Inflammatory macrophage (primary cell): ENCODE data around the gene VOPP1.

Experiments used
- DNase-seq, 2 donors: peaks; one replicate each; pipeline ENCODE4 v3.0.0-alpha.2; 2020 to 2022

VOPP1 gene

GRCh38 chr7:55576753-55577152 lies 4.5 kb upstream of the VOPP1 start:
- DNase-seq, result no peak

GRCh38 chr7:55575733-55576132 lies 3.4 kb upstream of the VOPP1 start:
- no peak for DNase-seq

DNA sequence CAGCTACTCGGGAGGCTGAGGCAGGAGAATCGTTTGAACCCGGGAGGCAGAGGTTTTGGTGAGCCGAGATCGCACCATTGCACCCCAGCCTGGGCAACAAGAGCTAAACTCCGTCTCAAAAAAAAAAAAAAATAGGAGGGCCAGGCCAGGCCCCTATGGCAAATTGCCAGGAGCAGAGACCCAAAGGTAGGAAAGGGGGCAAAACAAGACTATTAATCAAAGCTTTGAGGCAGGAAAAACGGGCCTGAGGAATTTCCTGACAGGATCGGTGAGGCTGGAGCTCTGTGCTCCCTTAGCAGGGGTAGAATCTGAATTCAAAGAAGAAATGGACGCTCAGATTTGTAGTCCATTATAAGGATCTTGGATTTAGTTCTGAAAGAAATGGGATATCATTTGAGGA lies 2.8 kb upstream of the VOPP1 start:
- no peak for DNase-seq

GRCh38 chr7:55574051-55574717 lies 1.9 kb upstream of the VOPP1 start:
- DNase-seq, result peak; percentile 51 to 63

GRCh38 chr7:55573234-55573900 lies 1.1 kb upstream of the VOPP1 start:
- DNase-seq, result no peak

DNA sequence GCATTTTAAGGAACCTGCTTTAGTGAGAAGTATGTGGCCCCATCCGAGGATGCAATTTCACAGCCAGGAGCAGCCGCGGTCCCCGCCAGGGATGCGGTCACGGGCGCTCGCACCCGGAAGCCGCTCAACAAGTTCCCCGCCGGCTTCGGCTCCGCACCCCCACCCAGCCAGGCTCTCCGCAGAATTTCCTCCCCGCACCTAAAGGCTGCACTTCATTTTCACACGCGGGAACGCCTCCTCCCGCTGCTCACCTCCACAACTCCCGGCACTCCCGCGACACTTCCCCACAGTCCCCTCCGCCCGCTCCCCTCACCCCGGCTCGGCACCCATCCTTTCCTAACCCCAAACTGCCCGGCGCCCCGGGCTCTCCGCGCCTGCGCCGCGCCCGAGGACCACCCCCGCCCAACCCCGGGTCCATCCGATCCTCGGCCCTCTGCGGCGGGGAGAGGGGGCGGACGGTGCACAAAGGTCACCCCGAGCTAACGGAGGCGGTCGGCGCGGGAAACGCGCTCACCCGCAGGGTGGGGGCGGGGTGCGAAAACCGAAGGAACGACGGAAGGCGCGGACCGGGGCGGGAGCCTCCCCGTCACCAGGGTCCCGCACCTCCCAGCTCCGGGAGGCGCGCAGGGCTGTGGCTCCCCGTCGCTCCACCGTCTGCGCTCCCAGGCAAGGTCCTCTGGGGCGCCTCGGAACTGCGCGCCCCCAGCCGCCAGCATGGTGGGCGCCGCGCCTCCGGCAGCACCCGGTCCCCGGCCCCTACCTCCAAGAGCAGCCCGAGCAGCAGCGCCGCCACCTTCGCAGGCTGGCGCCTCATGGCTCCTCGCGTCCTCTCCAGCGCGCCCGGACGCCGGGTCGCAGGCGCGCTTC lies 558 bp downstream of the VOPP1 start:
- peak; percentile 71 to 76 for DNase-seq

DNA sequence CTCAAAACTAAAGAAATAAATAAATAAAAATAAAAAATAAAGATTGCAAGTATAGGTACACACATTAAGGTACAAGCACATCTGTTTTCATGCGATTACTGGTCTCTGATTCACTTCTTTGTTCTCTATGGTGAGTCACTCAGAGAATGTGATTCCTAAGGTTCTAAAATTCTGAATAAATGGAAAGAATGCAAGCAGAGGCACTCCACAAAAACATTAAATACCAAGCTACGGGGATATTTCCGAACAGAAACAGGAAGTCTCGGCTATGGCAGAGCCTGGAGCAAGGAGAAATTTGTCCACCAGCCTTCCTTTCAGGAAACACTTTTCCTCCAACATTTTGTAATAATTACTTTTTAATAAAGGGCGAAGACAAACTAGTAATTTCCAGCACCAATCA lies 1.4 kb downstream of the VOPP1 start:
- DNase-seq, result no peak

GRCh38 chr7:55570218-55570873 lies 2.0 kb downstream of the VOPP1 start:
- no peak for DNase-seq

GRCh38 chr7:55569797-55570196 lies 2.5 kb downstream of the VOPP1 start:
- DNase-seq, result no peak

GRCh38 chr7:55569269-55569663 lies 3.0 kb downstream of the VOPP1 start:
- DNase-seq, result no peak

DNA sequence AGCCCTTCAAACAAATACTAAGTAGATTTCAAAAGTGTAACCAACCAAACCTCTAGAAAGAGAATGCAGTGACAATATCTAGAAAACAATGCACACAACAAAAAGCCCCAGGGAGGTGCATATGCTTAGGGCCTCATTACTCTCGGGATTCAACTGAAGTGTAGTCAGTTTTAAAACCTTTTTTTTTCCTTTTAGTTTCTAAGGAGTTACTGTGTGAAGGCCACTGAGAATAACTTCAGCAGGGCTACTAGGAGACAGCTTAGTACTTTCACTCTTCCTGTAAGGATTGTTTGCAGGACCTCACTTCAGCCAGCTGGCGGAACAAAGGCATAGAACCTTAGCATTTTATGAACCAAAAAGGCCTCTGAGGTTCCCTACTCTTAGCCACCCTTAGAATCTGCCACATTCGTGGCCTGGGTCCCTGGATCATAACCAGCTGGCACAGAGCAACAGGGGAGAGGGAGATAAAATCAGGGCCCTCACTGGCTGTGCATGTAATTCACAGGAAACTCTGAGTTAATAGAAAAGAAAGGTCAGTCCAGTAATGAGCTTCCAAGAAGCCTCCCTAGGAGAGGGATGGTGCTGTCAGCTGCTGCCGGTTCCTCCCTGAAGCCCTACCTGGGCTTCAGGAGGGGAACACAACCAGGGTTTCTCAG lies 3.6 kb downstream of the VOPP1 start:
- DNase-seq, result no peak

- no peak for DNase-seq
These were observed 4.7 kb downstream of the VOPP1 start for GRCh38 chr7:55567571-55567970.

- DNase-seq, result peak in 1 of 2 donors; percentile 49
These were observed 6.6 kb downstream of the VOPP1 start for GRCh38 chr7:55565681-55566080.

- DNase-seq, result peak in 1 of 2 donors; percentile 22
These were observed 8.5 kb downstream of the VOPP1 start for GRCh38 chr7:55563596-55564325.

- peak; percentile 41 to 65 for DNase-seq
These were observed 10.6 kb downstream of the VOPP1 start for GRCh38 chr7:55561690-55562089.

DNA sequence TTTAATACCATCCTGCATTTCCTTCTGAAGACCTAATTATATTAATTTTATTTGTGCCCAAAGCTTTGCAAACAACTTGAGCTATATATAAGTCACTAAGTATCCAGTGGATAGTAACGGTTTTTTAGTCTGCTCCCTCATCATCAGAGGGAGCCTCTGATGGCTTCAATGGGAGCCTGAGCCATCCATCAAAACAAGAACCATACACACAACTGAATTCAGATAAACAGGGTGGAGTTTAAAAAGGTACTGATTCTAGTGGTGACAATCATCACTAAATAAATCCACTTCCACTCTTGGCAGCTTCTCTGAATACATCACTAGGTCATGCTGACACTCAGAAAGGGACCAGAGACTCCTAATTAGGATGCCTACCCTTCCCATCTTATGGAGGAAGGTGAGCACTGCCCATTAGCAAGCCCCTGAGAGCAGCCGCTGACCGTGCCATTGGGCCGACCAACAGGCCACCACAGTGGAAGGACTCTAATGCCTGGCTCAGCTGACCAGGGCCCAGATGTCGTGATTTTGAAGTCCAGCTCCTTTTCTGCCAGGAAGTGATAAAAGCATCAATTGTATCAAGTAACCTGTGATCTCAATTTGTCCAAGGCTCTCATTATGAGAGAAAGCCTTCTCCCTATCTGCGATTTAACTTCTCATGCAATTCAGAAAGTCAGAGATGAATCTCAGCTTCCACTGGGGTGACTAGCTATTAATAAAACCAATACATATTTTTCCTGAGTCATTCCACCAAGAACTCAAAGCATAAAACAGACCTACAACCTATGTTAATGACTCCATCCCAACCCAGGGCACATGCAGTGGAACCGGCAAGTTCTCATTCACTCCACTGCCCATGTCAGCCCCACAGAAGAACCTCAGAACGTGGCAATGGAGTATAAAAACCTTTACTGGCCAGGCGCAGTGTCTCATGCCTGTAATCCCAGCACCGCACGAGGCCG lies 13.1 kb downstream of the VOPP1 start:
- DNase-seq, result no peak

DNA sequence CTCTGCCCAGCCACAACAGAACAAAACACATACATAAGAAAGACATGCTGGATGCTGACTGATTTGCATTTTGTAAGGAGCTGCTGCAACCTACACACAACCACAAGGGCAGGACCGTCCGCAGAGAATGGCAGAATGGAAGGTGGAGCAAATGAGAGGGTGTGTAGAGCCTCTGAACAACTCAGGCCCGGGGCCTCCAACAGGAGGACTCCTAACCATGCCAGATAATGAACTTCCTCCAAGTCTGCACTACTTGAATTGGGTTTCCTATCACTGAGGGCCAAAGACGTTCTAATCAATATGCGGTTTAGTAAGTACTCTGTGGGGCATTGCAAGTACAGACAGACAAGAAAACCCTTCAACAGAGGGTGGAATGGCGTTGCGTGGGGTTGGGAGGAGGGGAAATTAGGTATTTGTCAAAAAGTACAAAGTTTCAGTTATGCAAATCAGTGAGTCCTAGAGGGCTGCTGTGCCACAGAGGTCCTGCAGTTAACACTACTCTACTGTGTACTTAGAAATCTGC lies 14.6 kb downstream of the VOPP1 start:
- peak in 1 of 2 donors; percentile 45 for DNase-seq

DNA sequence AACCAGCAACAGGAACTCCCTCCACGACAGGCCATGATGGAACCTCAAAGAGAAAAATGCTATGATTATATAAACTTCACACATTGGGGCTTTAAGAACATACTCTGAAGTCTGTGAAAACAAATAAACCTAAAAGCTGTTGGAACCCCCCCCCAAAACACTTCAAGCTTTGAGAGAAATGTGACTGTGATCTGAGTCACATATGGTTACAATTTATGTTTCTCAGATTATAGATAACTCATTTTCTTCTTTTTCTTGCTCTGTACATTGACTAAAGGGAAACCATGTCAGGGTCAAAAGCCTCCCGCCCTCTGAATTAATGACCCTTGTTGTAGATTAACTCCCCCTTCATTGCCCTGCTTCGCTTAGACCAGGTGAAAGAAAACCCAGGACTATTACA lies 15.8 kb downstream of the VOPP1 start:
- no peak for DNase-seq

GRCh38 chr7:55556031-55556430 lies 16.3 kb downstream of the VOPP1 start:
- DNase-seq, result no peak

- DNase-seq, result no peak
These were observed 17.1 kb downstream of the VOPP1 start for GRCh38 chr7:55555160-55555559.
